C4-2B (cell line): ENCODE results near the gene OPN1SW.

Experiments
- CTCF ChIP-seq: fragments of 450-650 bp; conservative IDR thresholded peaks from 2 replicates; pipeline ENCODE4 v1.5.1; 2017; ENCODE audit warnings: mild to moderate bottlenecking
- ZFX ChIP-seq: fragments of 450-650 bp; IDR thresholded peaks from 2 replicates; pipeline ENCODE4 v1.6.1; 2017

GRCh38 chr7:128775744-128776474, at the start of gene OPN1SW:
- TF ChIP-seq CTCF (no peak), ZFX (no peak)
